Measurements from ENCODE around the gene MRC1. TPM values are rescaled to one million over a fixed set of nuclear protein-coding genes. Genes with fewer than 3 reads are reported as not detected.

MRC1 gene
- polyA plus RNA-seq, 5 donors, result 16.8 to 23.9 (median 22.2) TPM

- peak; percentile 19 to 23 for DNase-seq
These were observed 15.1 kb upstream of the MRC1 start for GRCh38 chr10:17793823-17794644.

GRCh38 chr10:17795083-17795482 lies 14.1 kb upstream of the MRC1 start:
- DNase-seq, result no peak

- DNase-seq, result no peak
These were observed 13.1 kb upstream of the MRC1 start for GRCh38 chr10:17795813-17796594.

GRCh38 chr10:17801507-17801906 lies 7.6 kb upstream of the MRC1 start:
- DNase-seq, result no peak

- no peak for DNase-seq
These were observed 6.8 kb upstream of the MRC1 start for GRCh38 chr10:17802350-17802749.

- DNase-seq, result no peak
These were observed 6.2 kb upstream of the MRC1 start for GRCh38 chr10:17802976-17803375.

- no peak for DNase-seq
These were observed 3.8 kb upstream of the MRC1 start for GRCh38 chr10:17805330-17805729.

GRCh38 chr10:17805921-17806577 lies 3.1 kb upstream of the MRC1 start:
- DNase-seq, result no peak

GRCh38 chr10:17811146-17811865 lies 2.2 kb downstream of the MRC1 start:
- no peak for DNase-seq

GRCh38 chr10:17814973-17815372 lies 5.8 kb downstream of the MRC1 start:
- DNase-seq, result no peak

- DNase-seq, result no peak
These were observed 7.1 kb downstream of the MRC1 start for GRCh38 chr10:17816199-17816598.

- no peak for DNase-seq
These were observed 8.2 kb downstream of the MRC1 start for GRCh38 chr10:17817316-17817715.

GRCh38 chr10:17817790-17818189 lies 8.6 kb downstream of the MRC1 start:
- no peak for DNase-seq

- no peak for DNase-seq
These were observed 10.7 kb downstream of the MRC1 start for GRCh38 chr10:17819836-17820235.

- no peak for DNase-seq
These were observed 11.8 kb downstream of the MRC1 start for GRCh38 chr10:17820943-17821342.

- DNase-seq, result no peak
These were observed 12.7 kb downstream of the MRC1 start for GRCh38 chr10:17821893-17822292.

- no peak for DNase-seq
These were observed 22.2 kb downstream of the MRC1 start for GRCh38 chr10:17831341-17831740.

- no peak for DNase-seq
These were observed 22.7 kb downstream of the MRC1 start for GRCh38 chr10:17831896-17832295.

GRCh38 chr10:17833656-17834055 lies 24.5 kb downstream of the MRC1 start:
- no peak for DNase-seq

GRCh38 chr10:17835688-17836087 lies 26.5 kb downstream of the MRC1 start:
- DNase-seq, result no peak

- peak; percentile 23 to 30 for DNase-seq
These were observed 27.8 kb downstream of the MRC1 start for GRCh38 chr10:17836942-17837341.

GRCh38 chr10:17838080-17838648 lies 29.0 kb downstream of the MRC1 start:
- DNase-seq, result no peak
